Adrenal gland (tissue), 12 donors: Measurements from ENCODE around the gene RABGAP1L. TPM values are rescaled to one million over a fixed set of nuclear protein-coding genes. Genes with fewer than 3 reads are reported as not detected.

ENCODE experiments used
- DNase-seq, 7 donors: peaks; one replicate each; pipeline ENCODE4 v3.0.0-alpha.2; 2019 to 2020
- H3K27ac ChIP-seq, 5 donors: fragments of 200-600 bp; sonication (generic) in 4 of 5; 1 replicate in 3 of 5; 2 replicates in 2 of 5; pipeline versions ENCODE4 v1.5.1 to v1.8.0; 2016 to 2020; ENCODE audit warnings: mild to moderate bottlenecking in 1 of 5
- H3K27me3 ChIP-seq: fragments of 200-600 bp; 2 replicates; pipeline ENCODE4 v1.8.0; 2021
- H3K36me3 ChIP-seq, 2 donors: fragments of 200-600 bp; replicated peaks in 1 of 2; 1 replicate in 1 of 2; 2 replicates in 1 of 2; pipeline versions ENCODE4 v1.5.1 to v1.8.0; 2018 to 2022
- H3K4me1 ChIP-seq, 2 donors: fragments of 200-600 bp; replicated peaks in 1 of 2; 1 replicate in 1 of 2; 2 replicates in 1 of 2; pipeline versions ENCODE4 v1.5.1 to v1.8.0; 2018 to 2021
- H3K4me3 ChIP-seq, 4 donors: fragments of 200-600 bp; sonication (generic) in 3 of 4; one replicate each; pipeline ENCODE4 v1.5.1; 2016 to 2018
- H3K9me3 ChIP-seq, 3 donors: fragments of 200-600 bp; sonication (generic) in 1 of 3; replicated peaks in 1 of 3; 1 replicate in 2 of 3; 2 replicates in 1 of 3; pipeline versions ENCODE4 v1.5.1 to v1.8.0; 2016 to 2021
- POLR2A ChIP-seq, 2 donors: fragments of 450-650 bp; IDR thresholded peaks; one replicate each; pipeline ENCODE4 v1.6.1; 2017; ENCODE audit warnings: antibody characterized with exemption in 2 of 2, mild to moderate bottlenecking in 2 of 2, moderate library complexity in 1 of 2
- WGBS, 4 donors: extraction: QIAGEN DNeasy Blood & Tissue Kit in 2 of 4; methylation state at CpG; one replicate each; pipeline versions ENCODE4 v1.1.5 to v1.1.7; 2013 to 2017; 5-methylcytosine and 5-hydroxymethylcytosine counted together
- intact Hi-C, 2 donors: fragments of 100-400 bp; cut with DNase I; formaldehyde crosslinking; loops; one replicate each; pipeline versions ENCODE4 v1.14.1 to v1.15.0; 2022 to 2023
- polyA plus RNA-seq, 3 donors: library from polyadenylated mRNA; stranded (reverse); fragments of 200-250 nt in 2 of 3; fragments of 350-450 nt in 1 of 3; fragmentation: Illumina TruSeq in 1 of 3; extraction: RNeasy Lipid Tissue Mini Kit (QIAGEN cat#74804) in 1 of 3; gene quantifications; one replicate each; pipeline ENCODE4 v1.2.3, GENCODE V29; 2013 to 2014
- total RNA-seq, 9 donors: library from RNA; depleted of rRNA in 4 of 9; stranded (reverse); fragments of >200 nt in 4 of 9; fragments of 120-200 nt in 1 of 9; fragmentation: NEBNext Ultra II Directional in 1 of 9; extraction: Animal tissue kit (Norgen Biotek cat#: 25700) in 1 of 9; gene quantifications; one replicate each; pipeline versions ENCODE4 v1.1.0 to v1.2.4, GENCODE V29; 2013 to 2023
- TF ChIP-seq, protein P1 (sequence below), 6 experiments: fragments of 450-650 bp in 4 of 6; fragments of 200-600 bp in 2 of 6; sonication (generic) in 1 of 6; IDR thresholded peaks; 1 replicate in 5 of 6; 2 replicates in 1 of 6; pipeline versions ENCODE4 v1.5.1 to v1.8.0; 2016 to 2021; ENCODE audit warnings: antibody characterized with exemption in 6 of 6, mild to moderate bottlenecking in 2 of 6, moderate library complexity in 1 of 6
- donor health status: healthy with polysubstance abuse.
- donor health status: Bipolar disorder and iron deficiency.
- donor health status: DM: yes; HTN: yes; CAD: no.
- donor health status: DM: no; HTN: no; CAD: no.
- donor health status: DM: no; HTN: no; CAD: no.
- donor health status: DM: yes; HTN: yes; CAD: no.

The RABGAP1L gene
- total and polyA plus RNA-seq, 12 donors, result 10.4 to 29.9 (median 19.7) TPM

- no peaks in the 10 kb centered on the region for H3K27me3 ChIP-seq
- H3K4me1 ChIP-seq, result no peaks in the 10 kb centered on the region
- H3K9me3 ChIP-seq, result no peaks in the 10 kb centered on the region
- H3K36me3 ChIP-seq, result no peaks in the 10 kb centered on the region
- TF ChIP-seq POLR2A (IDR thresholded peaks at IDR 0.05), result no peak
- TF ChIP-seq, protein P1, sequence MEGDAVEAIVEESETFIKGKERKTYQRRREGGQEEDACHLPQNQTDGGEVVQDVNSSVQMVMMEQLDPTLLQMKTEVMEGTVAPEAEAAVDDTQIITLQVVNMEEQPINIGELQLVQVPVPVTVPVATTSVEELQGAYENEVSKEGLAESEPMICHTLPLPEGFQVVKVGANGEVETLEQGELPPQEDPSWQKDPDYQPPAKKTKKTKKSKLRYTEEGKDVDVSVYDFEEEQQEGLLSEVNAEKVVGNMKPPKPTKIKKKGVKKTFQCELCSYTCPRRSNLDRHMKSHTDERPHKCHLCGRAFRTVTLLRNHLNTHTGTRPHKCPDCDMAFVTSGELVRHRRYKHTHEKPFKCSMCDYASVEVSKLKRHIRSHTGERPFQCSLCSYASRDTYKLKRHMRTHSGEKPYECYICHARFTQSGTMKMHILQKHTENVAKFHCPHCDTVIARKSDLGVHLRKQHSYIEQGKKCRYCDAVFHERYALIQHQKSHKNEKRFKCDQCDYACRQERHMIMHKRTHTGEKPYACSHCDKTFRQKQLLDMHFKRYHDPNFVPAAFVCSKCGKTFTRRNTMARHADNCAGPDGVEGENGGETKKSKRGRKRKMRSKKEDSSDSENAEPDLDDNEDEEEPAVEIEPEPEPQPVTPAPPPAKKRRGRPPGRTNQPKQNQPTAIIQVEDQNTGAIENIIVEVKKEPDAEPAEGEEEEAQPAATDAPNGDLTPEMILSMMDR (IDR thresholded peaks at IDR 0.05), result no peak
- DNase-seq, result no peak
- H3K27ac ChIP-seq, result no peak overlapping the region
- H3K4me3 ChIP-seq, result no peak overlapping the region
- intact Hi-C loops, result no loop called here
Measured at GRCh38 chr1:174819596-174819995, 660.3 kb downstream of the RABGAP1L start.

DNA sequence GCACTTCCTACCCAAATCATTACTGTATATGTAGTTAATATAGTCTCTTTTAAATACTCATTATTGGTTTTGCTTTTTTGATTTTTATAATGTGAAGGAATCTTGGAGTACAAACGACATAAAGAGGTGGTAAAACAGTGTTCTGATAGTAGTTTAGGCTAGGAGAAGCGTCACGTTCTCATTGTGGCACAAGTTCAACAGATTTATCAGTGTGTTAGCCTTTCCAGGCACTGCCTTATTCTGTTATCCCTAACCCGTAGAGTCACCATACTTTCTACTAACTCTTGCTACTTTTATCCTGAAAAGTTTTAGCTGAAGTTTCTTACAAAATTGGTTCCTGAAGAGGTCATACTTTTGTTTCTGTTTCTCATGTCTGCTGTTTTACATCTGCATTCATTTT lies 665.8 kb downstream of the RABGAP1L start:
- H3K9me3 ChIP-seq, result no peaks in the 10 kb centered on the region
- no peaks in the 10 kb centered on the region for H3K4me1 ChIP-seq
- DNase-seq, result no peak
- TF ChIP-seq, protein P1 (IDR thresholded peaks at IDR 0.05), result no peak
- TF ChIP-seq POLR2A (IDR thresholded peaks at IDR 0.05), result no peak
- H3K27me3 ChIP-seq, result no peaks in the 10 kb centered on the region
- intact Hi-C loops, result no loop called here
- WGBS, 4 donors, result 81 to 92% (median 86%) methylated on average over 4 of the region's 4 CpGs
- no peak overlapping the region for H3K4me3 ChIP-seq
- H3K27ac ChIP-seq, result no peak overlapping the region
- no peaks in the 10 kb centered on the region for H3K36me3 ChIP-seq

GRCh38 chr1:174825806-174826205 lies 666.5 kb downstream of the RABGAP1L start:
- Histone ChIP-seq H3K9me3 (no peaks in the 10 kb centered on the region), H3K4me1 (no peaks in the 10 kb centered on the region), H3K36me3 (no peaks in the 10 kb centered on the region), H3K27me3 (no peaks in the 10 kb centered on the region), H3K27ac (no peak overlapping the region), H3K4me3 (no peak overlapping the region)
- intact Hi-C loops, result no loop called here
- TF ChIP-seq, protein P1 (IDR thresholded peaks at IDR 0.05), result no peak
- no peak for TF ChIP-seq POLR2A (IDR thresholded peaks at IDR 0.05)
- 85 to 91% (median 88%) methylated on average over 5 of the region's 5 CpGs for WGBS, 4 donors
- no peak for DNase-seq

DNA sequence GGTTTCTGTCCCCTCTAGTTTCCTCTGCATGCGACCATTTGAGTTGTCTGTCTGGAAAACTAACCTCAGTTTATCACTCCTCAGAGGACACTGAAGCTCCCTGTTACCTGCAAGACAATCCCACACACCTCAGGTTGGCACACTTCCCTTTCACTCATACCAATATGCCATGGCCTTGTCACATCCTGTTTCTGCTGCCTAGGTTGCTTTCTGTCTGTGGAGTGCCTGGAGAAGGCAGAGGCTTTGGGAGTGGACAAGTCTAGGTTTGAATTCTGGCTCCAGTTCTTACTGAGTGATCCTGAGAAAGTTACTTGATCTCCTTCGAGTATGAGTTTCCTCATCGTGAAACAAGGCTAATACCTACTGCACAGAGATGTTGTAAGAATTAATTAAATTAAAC lies 668.9 kb downstream of the RABGAP1L start:
- WGBS, 4 donors, result 92 to 97% (median 94%) methylated on average over 3 of the region's 3 CpGs

More for the DNA sequence above, 668.9 kb downstream of the RABGAP1L start:
- intact Hi-C loops, result no loop called here
- Histone ChIP-seq H3K36me3 (no peaks in the 10 kb centered on the region), H3K4me1 (no peaks in the 10 kb centered on the region), H3K4me3 (no peak overlapping the region), H3K27ac (no peak overlapping the region), H3K9me3 (no peaks in the 10 kb centered on the region), H3K27me3 (no peaks in the 10 kb centered on the region)
- DNase-seq, result no peak
- TF ChIP-seq POLR2A (IDR thresholded peaks at IDR 0.05), result no peak
- TF ChIP-seq, protein P1 (IDR thresholded peaks at IDR 0.05), result no peak
